Esophagus muscularis mucosa (tissue), 3 donors: ENCODE measurements around the gene PRIMA1.

Experiments
- CTCF ChIP-seq, 3 experiments: fragments of 200-600 bp in 2 of 3; fragments of 450-650 bp in 1 of 3; sonication (generic) in 2 of 3; IDR thresholded peaks; one replicate each; pipeline ENCODE4 v1.5.1; 2017 to 2019; ENCODE audit warnings: antibody characterized with exemption in 3 of 3, mild to moderate bottlenecking in 2 of 3, moderate library complexity in 1 of 3
- POLR2A ChIP-seq: fragments of 450-650 bp; IDR thresholded peaks from one replicate; pipeline ENCODE4 v1.6.1; 2017; ENCODE audit warnings: antibody characterized with exemption, moderate library complexity, mild to moderate bottlenecking, low read depth

GRCh38 chr14:93706360-93706955, 81.8 kb downstream of the PRIMA1 start:
- TF ChIP-seq CTCF (IDR thresholded peaks at IDR 0.05) (no peak), POLR2A (no peak)
